ENCODE data around the gene ATG4C.
A peak's percentile ranks its signal among the peaks of the same experiment; 100 is the strongest.
"Not testable (repeated sequence)": the region's sequence is repeated elsewhere in the genome, so short reads cannot be mapped to it uniquely, and the experiment has no call there.

ATG4C gene, protein sequence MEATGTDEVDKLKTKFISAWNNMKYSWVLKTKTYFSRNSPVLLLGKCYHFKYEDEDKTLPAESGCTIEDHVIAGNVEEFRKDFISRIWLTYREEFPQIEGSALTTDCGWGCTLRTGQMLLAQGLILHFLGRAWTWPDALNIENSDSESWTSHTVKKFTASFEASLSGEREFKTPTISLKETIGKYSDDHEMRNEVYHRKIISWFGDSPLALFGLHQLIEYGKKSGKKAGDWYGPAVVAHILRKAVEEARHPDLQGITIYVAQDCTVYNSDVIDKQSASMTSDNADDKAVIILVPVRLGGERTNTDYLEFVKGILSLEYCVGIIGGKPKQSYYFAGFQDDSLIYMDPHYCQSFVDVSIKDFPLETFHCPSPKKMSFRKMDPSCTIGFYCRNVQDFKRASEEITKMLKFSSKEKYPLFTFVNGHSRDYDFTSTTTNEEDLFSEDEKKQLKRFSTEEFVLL

DNA sequence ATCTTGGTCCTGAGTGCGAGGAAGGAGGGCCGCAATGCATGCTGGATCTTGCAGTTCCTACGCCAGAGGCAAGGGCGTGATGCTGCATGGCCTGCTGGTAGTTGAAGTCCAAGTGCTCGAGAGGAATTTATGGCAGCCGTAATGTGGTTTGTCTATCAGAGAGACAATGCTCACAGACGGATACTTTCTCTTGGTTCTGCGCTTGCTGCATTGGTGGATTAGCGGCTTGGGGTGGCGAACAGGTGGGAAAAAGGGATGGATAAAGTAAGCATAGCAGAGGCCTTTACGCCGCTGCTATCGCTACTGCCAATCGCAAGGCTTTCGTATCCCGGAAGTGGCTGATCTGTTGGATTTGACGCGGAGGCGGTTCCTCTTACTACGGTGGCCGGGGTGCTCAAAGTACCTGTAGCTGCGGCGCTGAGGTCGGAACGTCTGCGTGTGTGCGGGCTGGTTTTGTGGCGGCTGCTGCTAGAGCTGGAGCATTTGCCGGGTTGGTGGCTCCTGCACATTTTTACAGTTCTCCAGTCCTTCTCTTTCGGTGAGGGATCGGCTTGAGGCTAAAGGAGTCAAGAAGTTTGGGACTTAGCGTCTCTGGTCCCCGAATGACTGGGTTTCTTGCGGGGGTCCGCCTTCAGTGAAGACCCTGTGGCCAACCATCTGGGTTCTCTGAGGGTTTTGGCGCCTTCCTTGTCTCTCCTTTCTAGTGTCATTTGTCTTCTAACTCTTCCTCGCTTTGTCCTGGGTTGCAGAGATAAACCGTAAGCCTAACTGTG, at the start of gene ATG4C:
Gene ATG4C, plus strand, starts transcription at position 397 of the 773 bp plus-strand sequence. CDS start 19,655 bp downstream, outside the sequence.
- peak; percentile 94 for DNase-seq

DNA sequence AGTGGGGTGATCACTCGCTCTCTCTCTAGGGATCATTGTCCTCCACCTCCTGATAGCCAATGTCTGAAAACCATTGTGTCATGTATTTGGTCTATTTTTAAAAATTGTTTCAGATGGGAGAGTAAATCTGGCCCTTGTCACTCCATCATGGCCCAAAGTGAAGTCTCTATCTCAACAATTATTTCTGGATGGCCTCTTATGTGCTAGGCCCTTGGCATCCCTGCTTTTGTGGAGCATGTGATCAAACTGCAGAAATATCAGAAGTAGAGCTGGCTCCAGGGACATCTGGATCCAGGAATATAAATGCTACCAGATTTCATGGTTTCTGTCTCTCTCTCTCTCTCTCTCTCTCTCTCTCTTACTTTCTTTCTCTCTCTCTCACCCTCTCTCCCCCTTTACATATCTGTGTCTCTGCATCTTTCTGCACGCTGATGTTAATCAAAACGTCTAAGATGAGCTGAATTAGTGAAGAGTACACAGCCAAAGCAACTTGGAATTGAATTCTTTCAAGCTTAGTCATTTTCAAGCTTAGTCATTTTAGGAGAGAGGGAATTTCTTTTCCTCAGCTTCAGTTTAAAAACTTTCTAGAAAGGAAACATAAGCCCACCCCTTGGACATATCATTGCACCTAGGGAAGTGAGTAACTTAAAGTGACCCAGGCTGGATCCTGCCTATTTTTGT, 48.3 kb upstream of the ATG4C start:
- DNase-seq, result no peak

DNA sequence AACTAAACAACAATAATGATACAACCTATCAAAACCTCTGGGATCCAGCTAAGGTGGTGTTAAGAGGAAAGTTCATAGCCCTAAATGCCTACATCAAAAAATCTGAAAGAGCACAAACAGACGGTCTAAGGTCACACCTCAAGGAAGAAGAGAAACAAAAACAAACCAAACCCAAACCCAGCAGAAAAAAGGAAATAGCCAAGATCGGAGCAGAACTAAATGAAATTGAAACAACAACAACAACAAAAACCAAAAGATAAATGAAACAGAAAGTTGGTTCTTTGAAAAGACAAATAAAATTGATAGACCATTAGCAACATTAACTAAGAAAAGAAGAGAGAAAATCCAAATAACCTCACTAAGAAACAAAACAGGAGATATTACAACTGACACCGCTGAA, 43.2 kb upstream of the ATG4C start:
- DNase-seq, result not testable (repeated sequence)

GRCh38 chr1:62744611-62745577, 39.0 kb upstream of the ATG4C start:
- DNase-seq, result no peak

DNA sequence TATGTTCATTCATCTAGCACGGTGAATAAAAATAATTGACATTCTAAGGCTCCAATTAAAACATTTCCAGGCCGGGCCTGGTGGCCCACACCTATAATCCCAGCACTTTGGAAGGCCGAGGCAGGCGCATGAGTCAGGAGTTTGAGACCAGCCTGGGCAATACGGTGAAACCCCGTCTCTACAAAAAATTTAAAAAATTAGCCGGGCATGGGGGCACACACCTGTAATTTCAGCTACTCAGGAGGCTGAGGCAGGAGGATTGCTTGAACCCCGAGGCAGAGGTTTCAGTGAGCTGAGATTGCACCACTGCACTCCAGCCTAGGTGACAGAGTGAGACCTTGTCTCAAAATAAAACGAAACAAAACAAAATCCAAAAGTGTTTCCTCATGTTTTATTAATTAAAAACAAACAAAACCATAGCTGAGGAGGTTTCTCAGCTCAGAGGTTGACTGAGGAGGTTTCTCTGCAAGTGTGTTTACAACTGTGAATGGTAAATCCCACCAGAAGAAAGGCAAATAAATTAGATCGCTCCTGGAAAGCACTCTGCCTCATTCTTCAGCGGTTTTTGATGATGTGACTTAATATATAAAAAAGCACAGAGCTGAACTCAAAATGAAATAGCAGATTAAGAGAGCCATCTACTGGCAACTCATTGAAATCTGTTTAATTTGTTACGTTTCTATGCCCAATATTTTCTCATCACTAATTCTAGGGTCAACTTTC, 37.7 kb upstream of the ATG4C start:
- DNase-seq, result peak; percentile 20

DNA sequence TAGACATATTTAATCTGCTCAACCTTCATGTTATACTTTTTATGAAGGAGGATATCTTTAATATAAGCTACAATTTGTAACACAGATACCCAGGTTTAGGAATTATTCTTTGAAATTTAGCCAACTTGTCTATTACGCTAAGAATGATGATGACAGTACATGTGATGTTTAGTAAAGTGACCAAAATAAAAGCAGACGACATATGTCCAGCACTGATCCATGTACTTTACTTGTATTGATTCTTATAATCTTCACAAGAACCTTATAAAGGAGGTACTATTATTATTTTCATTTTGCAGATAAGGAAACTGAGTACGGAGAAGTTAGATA, 37.2 kb upstream of the ATG4C start:
- DNase-seq, result no peak

DNA sequence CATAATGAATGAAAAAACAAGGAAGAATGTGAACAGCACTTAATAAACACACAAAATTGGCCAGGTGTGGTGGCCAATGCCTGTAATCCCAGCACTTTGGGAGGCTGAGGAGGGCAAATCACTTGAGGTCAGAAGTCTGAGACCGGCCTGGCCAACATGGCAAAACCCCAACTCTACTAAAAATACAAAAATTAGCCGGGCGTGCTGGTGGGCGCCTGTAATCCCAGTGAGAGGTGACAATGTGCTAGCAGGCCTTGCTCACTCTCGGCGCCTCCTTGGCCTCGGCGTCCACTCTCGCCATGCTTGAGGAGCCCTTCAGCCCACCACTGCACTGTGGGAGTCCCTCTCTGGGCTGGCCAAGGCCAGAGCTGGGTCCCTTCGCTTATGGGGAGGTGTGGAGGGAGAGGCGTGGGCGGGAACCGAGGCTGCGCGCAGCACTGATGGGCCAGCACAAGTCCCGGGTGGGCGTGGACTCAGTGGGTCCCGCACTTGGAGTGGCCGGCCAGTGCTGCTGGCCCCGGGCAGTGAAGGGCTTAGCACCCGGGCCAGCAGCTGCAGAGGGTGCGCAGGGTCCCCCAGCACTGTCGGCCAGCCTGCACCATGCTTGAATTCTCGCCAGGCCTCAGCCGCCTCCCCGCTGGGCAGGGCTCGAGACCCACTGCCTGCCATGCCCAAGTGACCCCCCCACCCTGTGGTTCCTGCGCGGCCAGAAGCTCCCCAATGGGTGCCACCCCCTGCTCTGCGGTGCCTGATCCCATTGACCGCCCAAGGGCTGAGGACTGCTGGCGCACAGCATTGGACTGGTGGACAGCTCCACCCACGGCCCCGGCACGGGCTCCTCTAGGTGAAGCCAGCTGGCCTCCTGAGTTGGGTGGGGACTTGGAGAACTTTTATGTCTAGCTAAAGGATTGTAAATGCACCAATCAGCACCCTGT, 30.6 kb upstream of the ATG4C start:
- DNase-seq, result no peak

DNA sequence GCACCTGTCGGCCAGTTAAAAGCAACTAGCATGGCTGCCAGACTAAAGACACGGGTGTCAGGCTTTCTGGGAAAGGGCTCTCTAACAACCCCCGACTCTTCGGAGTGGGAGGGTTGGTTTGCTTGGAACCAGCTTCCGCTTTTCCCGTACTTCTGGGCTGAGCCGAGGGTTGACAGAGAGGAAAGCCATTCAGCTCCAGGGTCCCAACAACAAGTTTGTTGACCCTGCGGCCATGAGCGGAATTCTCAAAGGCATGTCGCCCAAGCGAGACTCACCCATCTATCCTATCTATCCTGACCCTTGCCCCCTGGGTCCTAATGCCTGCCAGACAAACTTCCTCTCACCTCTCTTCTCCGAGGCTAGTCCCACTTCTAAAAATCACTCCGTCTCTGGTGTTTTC, 29.0 kb upstream of the ATG4C start:
- not testable (repeated sequence) for DNase-seq

- DNase-seq, result not testable (repeated sequence)
Measured at GRCh38 chr1:62756255-62756884, 27.6 kb upstream of the ATG4C start.

GRCh38 chr1:62759232-62759875, 24.6 kb upstream of the ATG4C start:
- not testable (repeated sequence) for DNase-seq

GRCh38 chr1:62760021-62760782, 23.7 kb upstream of the ATG4C start:
- DNase-seq, result not testable (repeated sequence)

GRCh38 chr1:62761223-62761870, 22.6 kb upstream of the ATG4C start:
- not testable (repeated sequence) for DNase-seq

DNA sequence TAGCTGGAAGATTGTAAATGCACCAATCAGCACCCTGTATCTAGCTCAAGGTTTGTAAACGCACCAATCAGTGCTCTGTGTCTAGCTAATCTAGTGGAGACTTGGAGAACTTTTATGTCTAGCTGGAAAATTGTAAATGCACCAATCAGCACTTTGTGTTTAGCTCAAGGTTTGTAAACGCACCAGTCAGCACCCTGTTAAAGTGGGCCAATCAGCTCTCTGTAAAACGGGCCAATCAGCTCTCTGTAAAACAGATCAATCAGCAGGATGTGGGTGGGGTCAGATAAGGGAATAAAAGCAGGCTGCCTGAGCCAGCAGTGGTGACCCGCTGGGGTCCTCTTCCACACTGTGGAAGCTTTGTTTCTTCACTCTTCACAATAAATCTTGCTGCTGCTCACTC, 21.9 kb upstream of the ATG4C start:
- DNase-seq, result not testable (repeated sequence)

DNA sequence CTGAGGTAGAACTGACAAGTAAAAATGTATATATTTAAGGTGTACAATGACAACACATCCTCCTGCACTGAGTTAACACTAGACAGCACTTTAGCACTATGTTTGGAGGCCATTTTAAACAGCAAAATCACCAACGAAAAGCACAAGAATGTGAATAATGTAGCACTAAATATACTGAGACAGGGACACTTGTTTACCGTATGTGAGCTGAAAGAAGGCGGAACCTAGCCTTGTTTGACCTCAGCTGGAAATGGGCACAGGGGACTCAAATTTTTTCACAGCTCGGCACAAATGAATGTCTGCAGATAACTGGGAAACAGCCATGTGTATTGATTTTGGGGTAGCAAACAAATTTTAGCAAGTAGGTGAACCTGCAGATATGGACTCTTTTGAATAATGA, 18.0 kb upstream of the ATG4C start:
- no peak for DNase-seq

DNA sequence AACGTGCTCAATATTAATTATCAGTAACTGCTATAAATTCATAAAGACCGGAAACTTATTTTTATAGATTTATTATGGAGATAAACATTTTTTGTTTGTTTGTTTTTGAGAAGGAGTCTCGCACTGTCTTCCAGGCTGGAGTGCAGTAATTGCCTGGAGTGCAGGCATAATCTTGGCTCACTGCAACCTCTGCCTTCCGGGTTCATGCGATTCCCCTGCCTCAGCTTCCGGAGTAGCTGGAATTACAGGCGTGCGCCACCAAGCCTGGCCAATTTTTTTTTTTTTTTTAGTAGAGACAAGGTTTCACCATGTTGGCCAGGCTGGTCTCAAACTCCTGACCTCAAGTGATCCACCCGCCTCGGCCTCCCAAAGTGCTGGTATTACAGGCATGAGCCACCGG, 15.4 kb upstream of the ATG4C start:
- not testable (repeated sequence) for DNase-seq

GRCh38 chr1:62772607-62773295, 11.2 kb upstream of the ATG4C start:
- no peak for DNase-seq

GRCh38 chr1:62774006-62774405, 9.9 kb upstream of the ATG4C start:
- DNase-seq, result no peak

Data from NCI-H1436 (cell line).